GM23338 (cell line): ENCODE measurements around the gene TCF12.

ENCODE experiments used
- CREB1 ChIP-seq: fragments of 250-450 bp; sonication (Bioruptor Pico); IDR thresholded peaks from 2 replicates; pipeline ENCODE4 v1.5.0; 2020; ENCODE audit warnings: low read depth, mild to moderate bottlenecking, moderate library complexity
- EZH2 ChIP-seq: fragments of 200-600 bp; sonication (generic); IDR thresholded peaks from one replicate; pipeline ENCODE4 v1.8.0; 2017; ENCODE audit warnings: antibody characterized with exemption, mild to moderate bottlenecking, low read depth; ENCODE audit not compliant: unreplicated experiment
- EZH2phosphoT487 ChIP-seq: fragments of 200-600 bp; sonication (generic); IDR thresholded peaks from one replicate; pipeline ENCODE4 v1.8.1; 2018; ENCODE audit warnings: antibody characterized with exemption; ENCODE audit not compliant: unreplicated experiment
- NANOG ChIP-seq: IDR thresholded peaks from 2 replicates; pipeline ENCODE4 v1.6.1; 2016; ENCODE audit warnings: antibody characterized with exemption, borderline replicate concordance
- POLR2AphosphoS5 ChIP-seq: IDR thresholded peaks from 2 replicates; pipeline ENCODE4 v1.6.1; 2016; ENCODE audit warnings: antibody characterized with exemption, low read depth
- REST ChIP-seq: IDR thresholded peaks from one replicate; pipeline ENCODE4 v1.6.1; 2018; ENCODE audit warnings: antibody characterized with exemption; ENCODE audit not compliant: unreplicated experiment
- STAT1 ChIP-seq: IDR thresholded peaks from one replicate; pipeline ENCODE4 v1.6.1; 2016; ENCODE audit warnings: antibody characterized with exemption; ENCODE audit not compliant: unreplicated experiment
- TF ChIP-seq, protein P1 (sequence below), 2 experiments: fragments of 200-600 bp in 1 of 2; sonication (generic) in 1 of 2; conservative IDR thresholded peaks; 2 replicates each; pipeline versions ENCODE4 v1.5.1 to v1.6.1; 2016 to 2017; ENCODE audit warnings: antibody characterized with exemption in 2 of 2, low read depth in 2 of 2, mild to moderate bottlenecking in 2 of 2, moderate library complexity in 1 of 2

- TF ChIP-seq, protein P1, sequence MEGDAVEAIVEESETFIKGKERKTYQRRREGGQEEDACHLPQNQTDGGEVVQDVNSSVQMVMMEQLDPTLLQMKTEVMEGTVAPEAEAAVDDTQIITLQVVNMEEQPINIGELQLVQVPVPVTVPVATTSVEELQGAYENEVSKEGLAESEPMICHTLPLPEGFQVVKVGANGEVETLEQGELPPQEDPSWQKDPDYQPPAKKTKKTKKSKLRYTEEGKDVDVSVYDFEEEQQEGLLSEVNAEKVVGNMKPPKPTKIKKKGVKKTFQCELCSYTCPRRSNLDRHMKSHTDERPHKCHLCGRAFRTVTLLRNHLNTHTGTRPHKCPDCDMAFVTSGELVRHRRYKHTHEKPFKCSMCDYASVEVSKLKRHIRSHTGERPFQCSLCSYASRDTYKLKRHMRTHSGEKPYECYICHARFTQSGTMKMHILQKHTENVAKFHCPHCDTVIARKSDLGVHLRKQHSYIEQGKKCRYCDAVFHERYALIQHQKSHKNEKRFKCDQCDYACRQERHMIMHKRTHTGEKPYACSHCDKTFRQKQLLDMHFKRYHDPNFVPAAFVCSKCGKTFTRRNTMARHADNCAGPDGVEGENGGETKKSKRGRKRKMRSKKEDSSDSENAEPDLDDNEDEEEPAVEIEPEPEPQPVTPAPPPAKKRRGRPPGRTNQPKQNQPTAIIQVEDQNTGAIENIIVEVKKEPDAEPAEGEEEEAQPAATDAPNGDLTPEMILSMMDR (conservative IDR thresholded peaks at IDR 0.05; ENCODE audit: low read depth in 2 of 2): no peak
- TF ChIP-seq EZH2: no peak
- TF ChIP-seq EZH2phosphoT487: no peak
- no peak for TF ChIP-seq REST
- no peak for TF ChIP-seq POLR2AphosphoS5
- no peak for TF ChIP-seq STAT1
- no peak for TF ChIP-seq NANOG
- no peak for TF ChIP-seq CREB1 (CRISPR knock-in tag)
Measured at GRCh38 chr15:57098896-57099295, 180.5 kb downstream of the TCF12 start.
